Suprapubic skin (tissue), 4 donors: ENCODE results near the gene COL4A6. TPM values are rescaled to one million over a fixed set of nuclear protein-coding genes. Genes with fewer than 3 reads are reported as not detected.

ENCODE experiments used
- DNase-seq, 2 donors: peaks; one replicate each; pipeline ENCODE4 v3.0.0-alpha.2; 2019; ENCODE audit warnings: low spot score in 2 of 2
- H3K27ac ChIP-seq: fragments of 200-600 bp; sonication (generic); one replicate; pipeline ENCODE4 v1.5.1; 2019
- H3K27me3 ChIP-seq: fragments of 200-600 bp; sonication (generic); one replicate; pipeline ENCODE4 v1.5.1; 2019
- H3K36me3 ChIP-seq: fragments of 200-600 bp; sonication (generic); one replicate; pipeline ENCODE4 v1.5.1; 2019
- H3K4me1 ChIP-seq: fragments of 200-600 bp; sonication (generic); one replicate; pipeline ENCODE4 v1.5.1; 2019
- H3K4me3 ChIP-seq: fragments of 200-600 bp; sonication (generic); one replicate; pipeline ENCODE4 v1.5.1; 2019; ENCODE audit warnings: mild to moderate bottlenecking
- H3K9me3 ChIP-seq: fragments of 200-600 bp; sonication (generic); one replicate; pipeline ENCODE4 v1.5.1; 2019
- EP300 ChIP-seq: sonication (generic); formaldehyde crosslinking; IDR thresholded peaks from one replicate; pipeline ENCODE4 v1.6.1; 2017; ENCODE audit warnings: antibody characterized with exemption
- POLR2A ChIP-seq, 2 donors: fragments of 450-650 bp; IDR thresholded peaks; one replicate each; pipeline ENCODE4 v1.6.1; 2017; ENCODE audit warnings: antibody characterized with exemption in 2 of 2, mild to moderate bottlenecking in 2 of 2, moderate library complexity in 2 of 2
- POLR2AphosphoS5 ChIP-seq, 3 donors: sonication (generic); formaldehyde crosslinking; IDR thresholded peaks; one replicate each; pipeline ENCODE4 v1.6.1; 2017; ENCODE audit warnings: antibody characterized with exemption in 3 of 3
- WGBS: methylation state at CpG from one replicate; pipeline ENCODE4 v1.1.5; 2018; 5-methylcytosine and 5-hydroxymethylcytosine counted together
- total RNA-seq, 4 donors: library from RNA; depleted of rRNA; stranded (reverse); fragments of >200 nt; gene quantifications; one replicate each; pipeline ENCODE4 v1.1.0, GENCODE V29; 2016
- TF ChIP-seq, protein P1 (sequence below), 2 donors: fragments of 200-600 bp in 1 of 2; fragments of 450-650 bp in 1 of 2; sonication (generic) in 1 of 2; IDR thresholded peaks; one replicate each; pipeline ENCODE4 v1.5.1; 2016 to 2019; ENCODE audit warnings: antibody characterized with exemption in 2 of 2, mild to moderate bottlenecking in 1 of 2, moderate library complexity in 1 of 2

Gene COL4A6
- total RNA-seq, 4 donors from 2014 or later = 14.9 to 20.7 (median 16.5) TPM

DNA sequence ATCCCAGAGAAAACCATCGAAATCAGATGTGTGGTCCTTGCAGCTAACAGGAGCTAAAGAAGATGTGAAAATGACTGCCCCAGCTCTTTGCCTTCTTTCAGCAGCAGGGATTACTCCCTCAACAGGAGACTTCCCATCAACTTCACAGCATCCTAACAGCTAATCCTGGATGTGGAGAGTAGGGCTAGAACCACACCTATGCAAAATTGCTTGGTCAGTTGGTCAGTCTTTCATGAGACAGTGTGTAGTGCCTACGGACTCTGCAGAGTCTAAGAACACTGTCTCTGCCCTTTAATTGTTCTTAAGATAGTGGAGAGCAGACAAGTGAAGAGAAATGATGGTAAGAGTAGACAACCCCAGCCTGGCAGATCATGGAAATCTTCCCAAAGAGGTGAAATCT is 133.5 kb downstream of the COL4A6 start:
- H3K36me3 ChIP-seq = no peaks in the 10 kb centered on the region
- DNase-seq = no peak
- WGBS = 55% methylated on average over 2 of the region's 2 CpGs
- no peak overlapping the region for H3K4me3 ChIP-seq
- H3K9me3 ChIP-seq = no peaks in the 10 kb centered on the region
- no peak overlapping the region for H3K27ac ChIP-seq
- no peaks in the 10 kb centered on the region for H3K4me1 ChIP-seq
- no peaks in the 10 kb centered on the region for H3K27me3 ChIP-seq
- TF ChIP-seq EP300 (no peak), POLR2AphosphoS5 (IDR thresholded peaks at IDR 0.05) (no peak), POLR2A (IDR thresholded peaks at IDR 0.05) (no peak)
- TF ChIP-seq, protein P1, sequence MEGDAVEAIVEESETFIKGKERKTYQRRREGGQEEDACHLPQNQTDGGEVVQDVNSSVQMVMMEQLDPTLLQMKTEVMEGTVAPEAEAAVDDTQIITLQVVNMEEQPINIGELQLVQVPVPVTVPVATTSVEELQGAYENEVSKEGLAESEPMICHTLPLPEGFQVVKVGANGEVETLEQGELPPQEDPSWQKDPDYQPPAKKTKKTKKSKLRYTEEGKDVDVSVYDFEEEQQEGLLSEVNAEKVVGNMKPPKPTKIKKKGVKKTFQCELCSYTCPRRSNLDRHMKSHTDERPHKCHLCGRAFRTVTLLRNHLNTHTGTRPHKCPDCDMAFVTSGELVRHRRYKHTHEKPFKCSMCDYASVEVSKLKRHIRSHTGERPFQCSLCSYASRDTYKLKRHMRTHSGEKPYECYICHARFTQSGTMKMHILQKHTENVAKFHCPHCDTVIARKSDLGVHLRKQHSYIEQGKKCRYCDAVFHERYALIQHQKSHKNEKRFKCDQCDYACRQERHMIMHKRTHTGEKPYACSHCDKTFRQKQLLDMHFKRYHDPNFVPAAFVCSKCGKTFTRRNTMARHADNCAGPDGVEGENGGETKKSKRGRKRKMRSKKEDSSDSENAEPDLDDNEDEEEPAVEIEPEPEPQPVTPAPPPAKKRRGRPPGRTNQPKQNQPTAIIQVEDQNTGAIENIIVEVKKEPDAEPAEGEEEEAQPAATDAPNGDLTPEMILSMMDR (IDR thresholded peaks at IDR 0.05) = no peak

DNA sequence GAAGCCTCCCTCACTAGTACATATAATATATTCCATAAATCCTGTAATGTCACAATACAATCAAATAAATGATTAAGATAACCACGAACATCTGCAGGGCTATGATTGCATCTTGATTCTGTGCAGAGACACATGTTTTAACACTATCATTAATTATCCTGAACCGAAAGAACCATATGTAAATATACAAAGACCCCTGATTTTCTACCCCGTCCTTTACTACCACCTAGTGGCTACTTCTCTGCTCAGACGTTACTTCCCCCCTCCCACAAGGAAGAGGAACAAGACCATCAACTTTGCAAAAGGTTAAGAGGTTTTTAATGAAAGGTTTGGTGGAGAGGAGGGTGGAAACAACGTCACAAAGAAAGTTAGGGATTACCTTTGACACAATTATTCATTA is 134.0 kb downstream of the COL4A6 start:
- H3K27me3 ChIP-seq = no peaks in the 10 kb centered on the region
- 13% methylated on average over 5 of the region's 5 CpGs for WGBS
- H3K4me3 ChIP-seq = no peak overlapping the region
- H3K4me1 ChIP-seq = no peaks in the 10 kb centered on the region
- no peak overlapping the region for H3K27ac ChIP-seq
- H3K36me3 ChIP-seq = no peaks in the 10 kb centered on the region
- no peak for TF ChIP-seq EP300
- TF ChIP-seq, protein P1 (IDR thresholded peaks at IDR 0.05) = peak; percentile 2 to 8
- TF ChIP-seq POLR2A (IDR thresholded peaks at IDR 0.05) = no peak
- TF ChIP-seq POLR2AphosphoS5 (IDR thresholded peaks at IDR 0.05) = no peak
- no peak for DNase-seq
- no peaks in the 10 kb centered on the region for H3K9me3 ChIP-seq

DNA sequence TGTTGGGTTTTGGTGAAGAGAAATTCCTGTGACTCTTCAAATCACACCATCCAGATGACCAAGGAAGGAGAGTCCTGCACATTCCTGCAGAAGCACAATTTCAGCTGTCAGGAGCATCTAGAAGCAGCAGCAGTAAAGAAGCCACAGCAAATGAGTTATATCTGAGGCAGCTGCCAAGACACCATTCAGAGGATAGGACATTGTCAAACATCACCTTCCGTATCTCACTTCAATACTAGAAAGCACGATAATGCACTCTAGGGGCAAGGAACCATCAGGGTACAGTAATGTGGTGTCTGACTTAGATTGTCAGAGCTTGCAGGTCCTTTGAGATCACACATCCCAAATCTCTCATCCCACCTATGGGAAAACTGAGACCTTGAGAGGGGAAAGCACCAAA is 134.5 kb downstream of the COL4A6 start:
- TF ChIP-seq EP300 (no peak), POLR2AphosphoS5 (IDR thresholded peaks at IDR 0.05) (no peak), POLR2A (IDR thresholded peaks at IDR 0.05) (no peak)
- TF ChIP-seq, protein P1 (IDR thresholded peaks at IDR 0.05) = no peak
- no peak overlapping the region for H3K4me3 ChIP-seq
- no peaks in the 10 kb centered on the region for H3K27me3 ChIP-seq
- H3K27ac ChIP-seq = no peak overlapping the region
- no peaks in the 10 kb centered on the region for H3K36me3 ChIP-seq
- H3K4me1 ChIP-seq = no peaks in the 10 kb centered on the region
- no peak for DNase-seq
- WGBS = 77% methylated on average over 2 of the region's 2 CpGs
- H3K9me3 ChIP-seq = no peaks in the 10 kb centered on the region

DNA sequence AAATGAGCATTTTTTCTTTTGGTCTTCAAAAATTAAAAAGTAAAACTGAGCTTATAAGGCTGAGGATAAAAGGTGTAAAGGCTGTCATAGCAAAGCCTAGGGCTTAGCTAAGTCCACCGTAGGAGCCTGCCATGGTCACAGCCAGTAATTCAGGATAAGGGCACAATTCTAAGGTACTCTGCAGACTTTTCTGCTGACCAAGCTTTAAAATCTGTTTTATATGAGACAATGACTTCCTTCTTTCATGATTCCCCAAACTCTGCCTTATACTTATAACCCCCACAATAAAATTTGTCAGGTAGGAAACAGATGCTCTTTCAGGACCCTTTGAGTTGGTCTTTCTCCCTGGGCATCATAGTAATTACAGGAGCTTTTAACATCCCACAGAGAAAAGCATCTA is 138.5 kb downstream of the COL4A6 start:
- TF ChIP-seq EP300 (no peak), POLR2AphosphoS5 (IDR thresholded peaks at IDR 0.05) (no peak), POLR2A (IDR thresholded peaks at IDR 0.05) (no peak)
- TF ChIP-seq, protein P1 (IDR thresholded peaks at IDR 0.05) = no peak
- Histone ChIP-seq H3K27me3 (no peaks in the 10 kb centered on the region), H3K9me3 (no peaks in the 10 kb centered on the region), H3K36me3 (no peaks in the 10 kb centered on the region), H3K27ac (no peak overlapping the region), H3K4me1 (no peaks in the 10 kb centered on the region), H3K4me3 (no peak overlapping the region)
- no peak for DNase-seq
- WGBS = 89% methylated on average over 1 of the region's 1 CpG

DNA sequence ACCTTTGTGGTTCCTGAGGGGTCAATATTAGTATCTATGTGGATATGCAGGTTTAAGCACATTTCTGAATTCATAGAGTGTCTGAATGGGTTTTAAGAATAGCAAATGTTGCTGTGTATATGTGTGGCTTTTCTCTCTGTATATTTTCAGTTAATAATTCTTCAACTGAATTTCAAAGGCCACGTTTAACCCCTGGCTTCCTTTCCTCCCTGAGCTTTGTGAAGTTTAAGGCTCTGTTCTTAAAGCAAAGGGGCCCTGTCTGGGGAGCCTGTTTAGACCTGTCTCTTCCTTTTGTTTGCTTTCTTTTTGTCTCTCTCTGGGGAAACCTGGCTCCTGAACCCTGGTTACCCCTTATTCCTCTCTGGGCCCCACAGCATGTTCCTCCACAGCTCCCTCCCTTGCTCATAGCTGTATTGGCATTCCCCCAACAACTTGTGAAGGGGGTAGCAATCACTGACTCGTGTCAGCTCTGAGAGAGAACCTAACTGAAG is 139.1 kb downstream of the COL4A6 start:
- TF ChIP-seq EP300 (no peak), POLR2AphosphoS5 (IDR thresholded peaks at IDR 0.05) (no peak), POLR2A (IDR thresholded peaks at IDR 0.05) (no peak)
- TF ChIP-seq, protein P1 (IDR thresholded peaks at IDR 0.05) = no peak
- Histone ChIP-seq H3K36me3 (no peaks in the 10 kb centered on the region), H3K27ac (no peak overlapping the region), H3K4me3 (no peak overlapping the region), H3K9me3 (no peaks in the 10 kb centered on the region), H3K4me1 (no peaks in the 10 kb centered on the region), H3K27me3 (no peaks in the 10 kb centered on the region)
- no peak for DNase-seq
- WGBS = 10% methylated on average over 2 of the region's 2 CpGs
